HCT116 (cell line): ENCODE results near the gene GTF2F1.

Experiments
- CBX3 ChIP-seq: IDR thresholded peaks from 2 replicates; pipeline ENCODE4 v1.6.1; 2012; ENCODE audit warnings: low read depth
- CTCF ChIP-seq, 3 experiments: fragments of 200-600 bp in 1 of 3; sonication (generic) in 1 of 3; IDR thresholded peaks in 2 of 3; conservative IDR thresholded peaks in 1 of 3; 2 replicates each; pipeline ENCODE4 v1.5.1; 2012 to 2017; ENCODE audit warnings: low read depth in 2 of 3, low read length in 2 of 3, antibody characterized with exemption in 1 of 3, borderline replicate concordance in 1 of 3, control low read depth in 1 of 3, mild to moderate bottlenecking in 1 of 3, mixed read lengths in 1 of 3, mixed run types in 1 of 3, moderate library complexity in 1 of 3; ENCODE audit not compliant: insufficient read depth in 1 of 3
- EZH2 ChIP-seq: fragments of 200-600 bp; sonication (generic); IDR thresholded peaks from 2 replicates; pipeline ENCODE4 v1.6.1; 2017; ENCODE audit warnings: antibody characterized with exemption, mixed run types
- EZH2phosphoT487 ChIP-seq: fragments of 200-600 bp; IDR thresholded peaks from 2 replicates; pipeline ENCODE4 v1.6.1; 2018; ENCODE audit warnings: antibody characterized with exemption, borderline replicate concordance
- POLR2A ChIP-seq: IDR thresholded peaks from 2 replicates; pipeline ENCODE4 v1.7.0; 2011; ENCODE audit warnings: borderline replicate concordance; ENCODE audit not compliant: insufficient read depth, insufficient read length; ENCODE audit errors: extremely low read depth
- RAD21 ChIP-seq: IDR thresholded peaks from 2 replicates; pipeline ENCODE4 v1.6.1; 2012; ENCODE audit warnings: low read depth, mild to moderate bottlenecking
- REST ChIP-seq: IDR thresholded peaks from 2 replicates; pipeline ENCODE4 v1.6.1; 2012; ENCODE audit warnings: low read depth
- SRF ChIP-seq: IDR thresholded peaks from 2 replicates; pipeline ENCODE4 v1.6.1; 2012; ENCODE audit warnings: low read depth
- YY1 ChIP-seq: IDR thresholded peaks from 2 replicates; pipeline ENCODE4 v1.6.1; 2011; ENCODE audit warnings: low read length, low read depth, moderate library complexity, mild to moderate bottlenecking; ENCODE audit not compliant: insufficient replicate concordance; ENCODE audit errors: extremely low read depth

GRCh38 chr19:6421075-6422014 lies 28.4 kb upstream of the GTF2F1 start:
- TF ChIP-seq EZH2phosphoT487, result no peak
- TF ChIP-seq CTCF (IDR thresholded peaks at IDR 0.05 in 2 of 3, conservative IDR thresholded peaks at IDR 0.05 in 1 of 3; ENCODE audit: borderline replicate concordance in 1 of 3, insufficient read depth in 1 of 3, low read depth in 2 of 3, low read length in 2 of 3), result no peak
- TF ChIP-seq POLR2A, result no peak
- TF ChIP-seq REST, result no peak
- no peak for TF ChIP-seq SRF
- no peak for TF ChIP-seq EZH2
- TF ChIP-seq YY1, result no peak
- TF ChIP-seq CBX3, result no peak
- TF ChIP-seq RAD21, result no peak
